ENCODE measurements around the gene TSPAN31.
"Not testable (repeated sequence)": the region's sequence is repeated elsewhere in the genome, so short reads cannot be mapped to it uniquely, and the experiment has no call there.

TSPAN31 gene

GRCh38 chr12:57769594-57769993 lies 24.8 kb downstream of the TSPAN31 start:
- DNase-seq: no peak

GRCh38 chr12:57770734-57771133 lies 25.9 kb downstream of the TSPAN31 start:
- no peak for DNase-seq

GRCh38 chr12:57771236-57771872 lies 26.5 kb downstream of the TSPAN31 start:
- peak; percentile 77 to 89 for DNase-seq

GRCh38 chr12:57771873-57772428 lies 27.1 kb downstream of the TSPAN31 start, which contains the start of gene METTL1:
TSS of gene METTL1 (minus strand) at chr12:57772105. CDS start at chr12:57772083, 22 bp downstream.
- DNase-seq: peak; percentile 91 to 96

- peak; percentile 47 to 66 for DNase-seq
Observed at GRCh38 chr12:57772429-57773322, 27.8 kb downstream of the TSPAN31 start, which contains the start of gene EEF1AKMT3. TSS of gene EEF1AKMT3 (plus strand) at chr12:57772614. CDS start at chr12:57772725, 111 bp downstream.

GRCh38 chr12:57774634-57775033 lies 29.8 kb downstream of the TSPAN31 start:
- DNase-seq: not testable (repeated sequence)

- no peak for DNase-seq
Observed at GRCh38 chr12:57775044-57775443, 30.2 kb downstream of the TSPAN31 start.

- DNase-seq: no peak
Observed at GRCh38 chr12:57775563-57776246, 30.9 kb downstream of the TSPAN31 start.

- no peak for DNase-seq
Observed at GRCh38 chr12:57776247-57776587, 31.4 kb downstream of the TSPAN31 start.

GRCh38 chr12:57777367-57777766 lies 32.5 kb downstream of the TSPAN31 start:
- DNase-seq: no peak

GRCh38 chr12:57777911-57778310 lies 33.1 kb downstream of the TSPAN31 start:
- no peak for DNase-seq

- DNase-seq: no peak
Observed at GRCh38 chr12:57779736-57780135, 34.9 kb downstream of the TSPAN31 start.

- no peak for DNase-seq
Observed at GRCh38 chr12:57780284-57780897, 35.6 kb downstream of the TSPAN31 start.

- DNase-seq: no peak
Observed at GRCh38 chr12:57781244-57781643, 36.4 kb downstream of the TSPAN31 start.

GRCh38 chr12:57781801-57782200 lies 37.0 kb downstream of the TSPAN31 start:
- DNase-seq: no peak

GRCh38 chr12:57782243-57782607 lies 37.4 kb downstream of the TSPAN31 start:
- no peak for DNase-seq

GRCh38 chr12:57782608-57783465 lies 38.0 kb downstream of the TSPAN31 start, which contains the start of gene TSFM:
TSS of gene TSFM (plus strand) at chr12:57782787. CDS start at chr12:57782802, 15 bp downstream.
- peak; percentile 93 to 94 for DNase-seq

- no peak for DNase-seq
Observed at GRCh38 chr12:57783466-57783801, 38.6 kb downstream of the TSPAN31 start.

GRCh38 chr12:57783861-57784260 lies 39.0 kb downstream of the TSPAN31 start:
- DNase-seq: no peak

GRCh38 chr12:57793920-57794319 lies 49.1 kb downstream of the TSPAN31 start:
- DNase-seq: no peak

- no peak for DNase-seq
Observed at GRCh38 chr12:57795354-57795753, 50.5 kb downstream of the TSPAN31 start.

- no peak for DNase-seq
Observed at GRCh38 chr12:57796996-57797395, 52.2 kb downstream of the TSPAN31 start.
